Astrocyte of the cerebellum (primary cell): ENCODE results near the gene COG1.

Experiments
- DNase-seq: peaks from one replicate; pipeline ENCODE4 v3.0.0-alpha.2; 2011; ENCODE audit warnings: low read depth
- H3K4me3 ChIP-seq: 2 replicates; pipeline ENCODE4 v1.5.1; 2011; ENCODE audit warnings: mild to moderate bottlenecking, low read depth, low read length, moderate library complexity
- in situ Hi-C: cut with HindIII; loops from 2 replicates; pipeline ENCODE4 v1.10.0; 2017; ENCODE audit warnings: low sequenced_read_pairs
- TF ChIP-seq, protein P1 (sequence below): IDR thresholded peaks from 2 replicates; pipeline ENCODE4 v1.5.1; 2012; ENCODE audit warnings: low read length, low read depth, moderate library complexity, mild to moderate bottlenecking; ENCODE audit errors: missing control alignments

Gene COG1

DNA sequence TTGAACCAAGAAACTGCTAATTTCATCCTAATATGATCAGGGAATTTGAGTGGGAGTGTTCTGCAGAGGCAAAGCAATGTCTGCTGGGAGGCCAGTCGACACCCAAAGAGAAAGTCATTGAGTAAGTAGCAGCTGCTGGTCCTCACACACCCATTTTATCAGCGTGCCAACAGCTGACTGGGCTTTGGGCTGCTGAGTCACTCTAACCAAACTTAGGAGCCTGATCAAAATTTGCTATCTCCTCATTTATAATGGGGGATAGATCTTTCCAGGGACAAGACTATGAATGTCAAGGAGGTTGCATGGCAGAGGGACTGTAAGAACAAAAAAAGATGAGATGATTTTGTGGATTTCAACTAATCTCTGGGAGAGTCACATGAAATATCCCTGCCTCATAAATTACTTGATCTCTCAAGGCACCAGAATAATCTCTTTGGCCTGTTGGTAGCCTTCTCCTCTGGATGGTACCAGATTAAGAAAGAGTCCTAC lies 35.9 kb downstream of the COG1 start:
- H3K4me3 ChIP-seq: no peak overlapping the region
- in situ Hi-C loops: no loop called here
- TF ChIP-seq, protein P1, sequence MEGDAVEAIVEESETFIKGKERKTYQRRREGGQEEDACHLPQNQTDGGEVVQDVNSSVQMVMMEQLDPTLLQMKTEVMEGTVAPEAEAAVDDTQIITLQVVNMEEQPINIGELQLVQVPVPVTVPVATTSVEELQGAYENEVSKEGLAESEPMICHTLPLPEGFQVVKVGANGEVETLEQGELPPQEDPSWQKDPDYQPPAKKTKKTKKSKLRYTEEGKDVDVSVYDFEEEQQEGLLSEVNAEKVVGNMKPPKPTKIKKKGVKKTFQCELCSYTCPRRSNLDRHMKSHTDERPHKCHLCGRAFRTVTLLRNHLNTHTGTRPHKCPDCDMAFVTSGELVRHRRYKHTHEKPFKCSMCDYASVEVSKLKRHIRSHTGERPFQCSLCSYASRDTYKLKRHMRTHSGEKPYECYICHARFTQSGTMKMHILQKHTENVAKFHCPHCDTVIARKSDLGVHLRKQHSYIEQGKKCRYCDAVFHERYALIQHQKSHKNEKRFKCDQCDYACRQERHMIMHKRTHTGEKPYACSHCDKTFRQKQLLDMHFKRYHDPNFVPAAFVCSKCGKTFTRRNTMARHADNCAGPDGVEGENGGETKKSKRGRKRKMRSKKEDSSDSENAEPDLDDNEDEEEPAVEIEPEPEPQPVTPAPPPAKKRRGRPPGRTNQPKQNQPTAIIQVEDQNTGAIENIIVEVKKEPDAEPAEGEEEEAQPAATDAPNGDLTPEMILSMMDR: no peak
- DNase-seq: peak; percentile 55

DNA sequence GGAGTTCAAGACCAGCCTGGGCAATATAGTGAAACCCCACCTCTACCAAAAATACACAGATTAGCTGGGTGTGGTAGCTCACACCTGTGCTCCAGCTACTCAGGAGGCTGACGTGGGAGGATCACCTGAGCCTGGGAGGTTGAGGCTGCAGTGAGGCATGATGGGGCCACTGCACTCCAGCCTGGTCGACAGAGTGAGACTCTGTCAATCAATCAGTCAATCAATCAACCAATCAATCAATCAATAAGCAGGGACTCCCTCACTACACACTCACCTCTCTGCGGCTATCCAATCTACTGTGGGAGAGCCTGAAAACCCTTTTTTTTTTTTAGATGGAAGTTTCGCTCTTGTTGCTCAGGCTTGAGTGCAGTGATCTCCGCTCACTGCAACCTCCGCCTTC lies 37.2 kb downstream of the COG1 start:
- in situ Hi-C loops: no loop called here
- TF ChIP-seq, protein P1: no peak
- no peak for DNase-seq
- no peak overlapping the region for H3K4me3 ChIP-seq

DNA sequence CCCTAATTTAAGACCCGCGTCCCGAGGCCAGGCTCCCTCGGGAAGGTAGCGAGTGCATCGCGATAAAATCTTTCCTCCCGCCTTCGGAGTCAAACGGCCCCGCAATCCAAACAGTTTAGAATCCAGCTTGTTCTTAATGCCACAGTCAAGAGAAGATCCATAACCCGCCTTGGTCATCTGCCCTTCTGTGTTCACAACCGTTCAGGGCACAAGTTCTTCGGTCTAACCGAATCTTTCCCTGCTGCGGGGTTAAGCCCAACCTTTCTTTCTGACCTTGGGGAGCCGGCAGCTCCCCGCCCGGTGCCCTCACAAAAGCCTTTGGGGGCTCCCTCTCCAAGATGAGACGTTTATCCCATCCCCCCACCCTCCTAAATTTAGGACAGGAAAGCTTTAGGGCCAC lies 38.5 kb downstream of the COG1 start:
- DNase-seq: no peak
- in situ Hi-C loops: no loop called here
- peak overlapping the region; percentile 92 for H3K4me3 ChIP-seq
- TF ChIP-seq, protein P1: no peak

DNA sequence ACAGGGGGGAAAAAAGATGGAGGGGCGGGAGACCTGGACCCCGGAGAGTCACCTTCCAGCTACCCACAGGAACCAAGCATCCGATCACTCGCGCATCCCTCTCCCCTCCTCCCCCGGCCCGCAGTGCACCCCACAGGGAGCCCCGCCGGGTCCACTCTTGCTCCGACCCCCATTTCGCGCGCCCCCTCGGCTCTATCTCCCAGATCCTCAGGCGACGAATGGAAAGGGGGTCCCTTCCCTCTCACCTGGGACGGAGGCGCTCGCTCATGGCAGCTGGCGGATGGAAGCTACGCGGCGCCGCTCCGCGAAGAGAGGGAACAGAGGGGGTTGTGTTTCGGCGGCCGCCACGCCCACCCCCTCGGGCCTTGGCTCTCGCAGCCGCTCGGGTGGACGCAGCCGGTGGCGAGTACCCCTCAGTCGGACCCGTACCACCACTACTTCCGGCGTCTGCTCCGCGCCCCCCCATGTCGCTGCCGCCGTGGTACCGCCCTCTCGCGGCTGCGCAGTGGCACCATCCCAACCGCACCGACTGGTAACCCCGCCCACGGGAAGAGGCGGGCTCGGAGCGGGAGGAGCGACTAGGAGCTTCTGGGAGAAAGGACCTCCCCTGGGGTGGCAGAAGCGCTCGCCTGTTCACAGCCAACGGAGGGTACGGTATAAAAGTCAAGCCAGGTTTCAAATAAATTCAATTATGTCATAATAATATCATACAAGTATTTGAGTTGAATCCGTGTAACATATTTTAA lies 39.2 kb downstream of the COG1 start:
- TF ChIP-seq, protein P1: peak; percentile 11

DNA sequence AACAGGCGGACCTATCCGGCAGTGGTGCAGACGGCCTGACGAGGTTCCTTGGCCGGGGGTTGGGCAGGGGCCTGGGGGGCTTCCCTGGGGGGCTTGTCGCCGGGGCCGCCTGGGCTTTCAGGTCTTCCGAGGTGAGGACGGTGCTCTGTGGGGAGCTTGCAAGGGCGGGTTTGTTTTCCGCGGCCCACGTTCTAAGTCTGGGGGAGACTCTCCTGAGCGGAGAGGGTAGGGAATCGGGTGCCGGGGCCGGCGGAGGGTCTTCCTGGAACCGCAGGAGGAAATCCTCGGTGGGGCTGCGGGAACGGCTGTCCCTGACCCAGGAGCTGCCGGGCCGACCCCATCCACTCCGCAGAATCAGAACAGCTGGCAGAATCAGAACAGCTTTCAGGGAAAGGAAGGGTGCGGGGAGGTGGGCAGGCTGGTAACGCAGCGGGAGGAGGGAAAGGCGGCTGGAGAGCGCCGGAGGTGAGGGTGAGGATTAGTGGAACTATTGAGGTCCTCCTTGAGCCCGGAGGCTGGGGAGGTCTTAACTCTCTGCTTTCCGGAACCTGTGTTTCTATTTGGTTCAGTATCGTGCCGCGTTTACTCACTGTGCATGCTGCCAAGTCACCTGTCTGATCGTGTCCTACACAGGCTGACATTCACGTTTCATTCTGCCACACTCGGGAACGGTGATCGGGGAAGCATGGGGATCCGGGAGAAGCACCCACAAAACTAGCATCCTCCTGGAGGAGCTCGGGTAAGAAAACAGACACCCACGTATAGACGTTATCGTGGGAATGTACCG lies 39.9 kb downstream of the COG1 start:
- DNase-seq: no peak
- TF ChIP-seq, protein P1: no peak
- H3K4me3 ChIP-seq: peak overlapping the region; percentile 92
- in situ Hi-C loops: no loop called here

More for the DNA sequence above, 39.2 kb downstream of the COG1 start:
- H3K4me3 ChIP-seq: peak overlapping the region; percentile 92
- DNase-seq: peak; percentile 78
- in situ Hi-C loops: no loop called here

DNA sequence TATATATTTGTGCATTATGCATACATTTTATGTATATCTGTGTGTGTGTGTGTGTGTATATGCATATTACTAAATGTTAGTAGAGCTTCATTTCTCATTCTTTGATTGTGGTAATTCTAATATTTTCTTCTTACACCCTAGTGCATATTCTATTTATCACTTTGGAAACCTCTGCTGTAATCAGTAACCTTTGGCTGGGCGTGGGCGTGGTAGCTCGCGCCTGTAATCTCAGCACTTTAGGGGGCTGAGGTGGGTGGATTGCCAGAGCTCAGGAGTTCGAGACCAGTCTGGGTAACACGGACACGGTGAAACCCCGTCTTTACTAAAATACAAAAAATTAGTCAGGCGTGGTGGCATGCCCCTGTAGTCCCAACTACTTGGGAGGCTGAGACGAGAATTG lies 41.9 kb downstream of the COG1 start:
- no peak for DNase-seq
- in situ Hi-C loops: no loop called here
- H3K4me3 ChIP-seq: no peak overlapping the region
- TF ChIP-seq, protein P1: no peak
